ENCODE data around the gene TSPOAP1.

The TSPOAP1 gene

GRCh38 chr17:58316260-58316960 lies 12.2 kb downstream of the TSPOAP1 start:
- DNase-seq (ENCODE audit: low spot score): no peak

GRCh38 chr17:58315750-58316149 lies 12.8 kb downstream of the TSPOAP1 start:
- no peak for DNase-seq (ENCODE audit: low spot score)

- no peak for DNase-seq (ENCODE audit: low spot score)
These were observed 13.3 kb downstream of the TSPOAP1 start for GRCh38 chr17:58315281-58315711.

GRCh38 chr17:58314706-58315015 lies 13.9 kb downstream of the TSPOAP1 start:
- no peak for DNase-seq (ENCODE audit: low spot score)

- no peak for DNase-seq (ENCODE audit: low spot score)
These were observed 14.5 kb downstream of the TSPOAP1 start for GRCh38 chr17:58313815-58314705.

- DNase-seq (ENCODE audit: low spot score): no peak
These were observed 15.8 kb downstream of the TSPOAP1 start for GRCh38 chr17:58312829-58313228.

- DNase-seq (ENCODE audit: low spot score): no peak
These were observed 16.5 kb downstream of the TSPOAP1 start for GRCh38 chr17:58312021-58312630.

- no peak for DNase-seq (ENCODE audit: low spot score)
These were observed 17.1 kb downstream of the TSPOAP1 start for GRCh38 chr17:58311429-58311894.

GRCh38 chr17:58310511-58311428 lies 17.8 kb downstream of the TSPOAP1 start:
- DNase-seq (ENCODE audit: low spot score): no peak

GRCh38 chr17:58309918-58310259 lies 18.7 kb downstream of the TSPOAP1 start:
- DNase-seq (ENCODE audit: low spot score): no peak

- no peak for DNase-seq (ENCODE audit: low spot score)
These were observed 19.3 kb downstream of the TSPOAP1 start for GRCh38 chr17:58308985-58309917.

- DNase-seq (ENCODE audit: low spot score): no peak
These were observed 20.2 kb downstream of the TSPOAP1 start for GRCh38 chr17:58308173-58308984.

GRCh38 chr17:58307468-58308172 lies 21.0 kb downstream of the TSPOAP1 start:
- DNase-seq (ENCODE audit: low spot score): no peak

- DNase-seq (ENCODE audit: low spot score): no peak
These were observed 22.3 kb downstream of the TSPOAP1 start for GRCh38 chr17:58306131-58306951.

- DNase-seq (ENCODE audit: low spot score): no peak
These were observed 23.0 kb downstream of the TSPOAP1 start for GRCh38 chr17:58305626-58306025.

GRCh38 chr17:58304750-58305486 lies 23.7 kb downstream of the TSPOAP1 start:
- DNase-seq (ENCODE audit: low spot score): no peak

- DNase-seq (ENCODE audit: low spot score): peak; percentile 54
These were observed 24.4 kb downstream of the TSPOAP1 start for GRCh38 chr17:58303971-58304749.
